WTC11 (cell line): ENCODE measurements around the gene HSPG2. TPM values are rescaled to one million over a fixed set of nuclear protein-coding genes. Genes with fewer than 3 reads are reported as not detected.

Source experiments
- ATAC-seq: fragments of 200-7000 bp; cut with Tn5 transposase; 2 replicates; pipeline ENCODE4 v1.10.0; 2021; ENCODE audit warnings: mild to moderate bottlenecking, moderate library complexity
- CTCF ChIA-PET: fragments of 300-600 bp; sonication (Branson Sonifier 250); formaldehyde crosslinking; loops from one replicate; lab custom pipeline; 2021; ENCODE audit warnings: antibody characterized with exemption; lab: Charles Lee
- POLR2A ChIA-PET: fragments of 350-600 bp; sonication (Branson Sonifier 250); formaldehyde crosslinking; loops from one replicate; lab custom pipeline; 2021; ENCODE audit warnings: antibody characterized with exemption; lab: Charles Lee
- DNase-seq: peaks from one replicate; pipeline ENCODE4 v3.0.0; 2021; ENCODE audit warnings: low spot score
- H3K27ac Mint-ChIP-seq: 2 replicates; pipeline ENCODE4 v1.8.0; 2021; ENCODE audit warnings: mixed read lengths
- H3K27me3 Mint-ChIP-seq: 2 replicates; pipeline ENCODE4 v1.8.0; 2021; ENCODE audit warnings: low read depth, mild to moderate bottlenecking, moderate library complexity, mixed read lengths
- H3K36me3 Mint-ChIP-seq: 2 replicates; pipeline ENCODE4 v1.8.0; 2021; ENCODE audit warnings: mixed read lengths
- H3K4me1 Mint-ChIP-seq: 2 replicates; pipeline ENCODE4 v1.8.0; 2022; ENCODE audit warnings: mixed read lengths
- H3K4me3 Mint-ChIP-seq: 2 replicates; pipeline ENCODE4 v1.8.0; 2021; ENCODE audit warnings: mild to moderate bottlenecking, moderate library complexity, mixed read lengths
- H3K9me3 Mint-ChIP-seq: 2 replicates; pipeline ENCODE4 v1.8.0; 2021; ENCODE audit warnings: mixed read lengths
- ELF4 ChIP-seq: sonication (generic); formaldehyde crosslinking; IDR thresholded peaks from 2 replicates; pipeline ENCODE4 v1.8.1; 2022; ENCODE audit warnings: low read depth, mild to moderate bottlenecking, moderate library complexity, missing genetic modification reagents
- ETV6 ChIP-seq: sonication (generic); formaldehyde crosslinking; IDR thresholded peaks from 2 replicates; pipeline ENCODE4 v1.8.1; 2022; ENCODE audit warnings: mild to moderate bottlenecking, missing genetic modification reagents
- FOXJ3 ChIP-seq: sonication (generic); formaldehyde crosslinking; IDR thresholded peaks from 2 replicates; pipeline ENCODE4 v1.9.0; 2021; ENCODE audit warnings: missing genetic modification reagents, mild to moderate bottlenecking, borderline replicate concordance
- GTF2I ChIP-seq: fragments of 250-450 bp; sonication (Bioruptor Pico); conservative IDR thresholded peaks from 2 replicates; pipeline ENCODE4 v1.4.0; 2021; ENCODE audit warnings: mild to moderate bottlenecking
- MXD4 ChIP-seq: fragments of 250-450 bp; sonication (Bioruptor Pico); IDR thresholded peaks from 2 replicates; pipeline ENCODE4 v1.8.0; 2021; ENCODE audit warnings: mild to moderate bottlenecking, moderate library complexity, borderline replicate concordance
- NFE2L1 ChIP-seq: sonication (generic); formaldehyde crosslinking; IDR thresholded peaks from 2 replicates; pipeline ENCODE4 v1.8.1; 2023; ENCODE audit warnings: missing genetic modification reagents
- PRRX2 ChIP-seq: fragments of 250-450 bp; sonication (Bioruptor Pico); IDR thresholded peaks from 2 replicates; pipeline ENCODE4 v1.8.0; 2021; ENCODE audit warnings: mild to moderate bottlenecking
- RORB ChIP-seq: fragments of 250-450 bp; sonication (Bioruptor Pico); IDR thresholded peaks from 2 replicates; pipeline ENCODE4 v1.9.0; 2021; ENCODE audit warnings: mild to moderate bottlenecking
- SOX15 ChIP-seq: fragments of 250-450 bp; sonication (Bioruptor Pico); IDR thresholded peaks from 2 replicates; pipeline ENCODE4 v1.9.0; 2021; ENCODE audit warnings: mild to moderate bottlenecking
- ZNF232 ChIP-seq: sonication (generic); formaldehyde crosslinking; IDR thresholded peaks from 2 replicates; pipeline ENCODE4 v1.8.0; 2022; ENCODE audit warnings: mild to moderate bottlenecking, missing genetic modification reagents
- ZNF396 ChIP-seq: fragments of 250-450 bp; sonication (Bioruptor Pico); IDR thresholded peaks from 2 replicates; pipeline ENCODE4 v1.8.0; 2021; ENCODE audit warnings: mild to moderate bottlenecking, moderate library complexity, borderline replicate concordance
- total RNA-seq: library from RNA; stranded (reverse); gene quantifications from 3 replicates; pipeline ENCODE4 v1.2.3, GENCODE V29; 2021
- TF ChIP-seq, protein P1 (sequence below): sonication (generic); formaldehyde crosslinking; IDR thresholded peaks from 2 replicates; pipeline ENCODE4 v1.8.1; 2023; ENCODE audit warnings: mild to moderate bottlenecking, moderate library complexity, missing genetic modification reagents
- TF ChIP-seq, protein P2 (sequence below): fragments of 250-450 bp; sonication (Bioruptor Pico); IDR thresholded peaks from 2 replicates; pipeline ENCODE4 v2.1.2; 2022; ENCODE audit warnings: mild to moderate bottlenecking, moderate library complexity
- TF ChIP-seq, protein P3 (sequence below): sonication (generic); formaldehyde crosslinking; IDR thresholded peaks from 2 replicates; pipeline ENCODE4 v1.8.0; 2022; ENCODE audit warnings: mild to moderate bottlenecking, missing genetic modification reagents
- TF ChIP-seq, protein P4 (sequence below): sonication (generic); formaldehyde crosslinking; IDR thresholded peaks from 2 replicates; pipeline ENCODE4 v1.8.0; 2023; ENCODE audit warnings: missing genetic modification reagents, mild to moderate bottlenecking, borderline replicate concordance
- TF ChIP-seq, protein P5 (sequence below): fragments of 250-450 bp; sonication (Bioruptor Pico); IDR thresholded peaks from 2 replicates; pipeline ENCODE4 v1.9.0; 2021; ENCODE audit warnings: mild to moderate bottlenecking
- TF ChIP-seq, protein P6 (sequence below): sonication (generic); formaldehyde crosslinking; IDR thresholded peaks from 2 replicates; pipeline ENCODE4 v1.8.1; 2023; ENCODE audit warnings: mild to moderate bottlenecking, missing genetic modification reagents, moderate library complexity
- TF ChIP-seq, protein P7 (sequence below): fragments of 250-450 bp; sonication (Bioruptor Pico); IDR thresholded peaks from 2 replicates; pipeline ENCODE4 v1.9.0; 2021; ENCODE audit warnings: mild to moderate bottlenecking
- TF ChIP-seq, protein P8 (sequence below): sonication (generic); formaldehyde crosslinking; IDR thresholded peaks from 2 replicates; pipeline ENCODE4 v1.8.0; 2023; ENCODE audit warnings: missing genetic modification reagents
- TF ChIP-seq, protein P9 (sequence below): sonication (generic); formaldehyde crosslinking; IDR thresholded peaks from 2 replicates; pipeline ENCODE4 v1.8.0; 2022; ENCODE audit warnings: mild to moderate bottlenecking, missing genetic modification reagents

Gene HSPG2
- total RNA-seq, 1 experiment from 2014 or later, result 120 TPM

DNA sequence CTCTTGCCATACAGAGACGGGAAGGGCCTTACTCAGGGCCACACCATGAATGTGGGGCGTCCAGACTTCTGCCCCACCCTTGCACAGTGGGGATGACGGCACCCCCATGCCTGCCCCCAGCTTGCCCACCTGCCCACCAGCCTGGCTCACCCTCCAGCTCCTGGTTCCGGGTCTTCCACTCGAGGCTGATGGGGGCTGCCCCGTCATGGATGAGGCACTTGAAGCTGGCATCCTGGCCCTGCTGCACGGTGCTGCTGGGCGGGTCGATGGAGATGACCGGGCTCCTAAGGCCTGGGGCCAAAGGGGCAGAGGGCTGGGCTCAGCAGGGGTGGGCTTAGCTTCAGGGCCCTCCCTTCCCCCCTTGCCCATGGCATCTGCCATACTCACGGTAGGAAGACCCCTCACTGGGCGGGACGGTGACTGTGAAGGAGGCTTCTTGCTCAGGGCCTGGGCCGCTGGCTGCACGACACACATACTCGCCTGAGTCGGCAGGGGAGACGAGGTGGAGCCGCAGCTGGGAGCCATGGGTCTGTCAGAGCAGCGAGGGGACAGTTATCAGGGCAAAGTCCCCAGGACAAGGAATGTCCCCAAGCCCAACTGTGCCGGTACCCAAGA is 95.2 kb downstream of the HSPG2 start:
- no peaks in the 10 kb centered on the region for H3K4me1 Mint-ChIP-seq
- ATAC-seq (no peak), DNase-seq (no peak)
- H3K27me3 Mint-ChIP-seq, result no peaks in the 10 kb centered on the region
- H3K27ac Mint-ChIP-seq, result no peak overlapping the region
- TF ChIP-seq, protein P1, sequence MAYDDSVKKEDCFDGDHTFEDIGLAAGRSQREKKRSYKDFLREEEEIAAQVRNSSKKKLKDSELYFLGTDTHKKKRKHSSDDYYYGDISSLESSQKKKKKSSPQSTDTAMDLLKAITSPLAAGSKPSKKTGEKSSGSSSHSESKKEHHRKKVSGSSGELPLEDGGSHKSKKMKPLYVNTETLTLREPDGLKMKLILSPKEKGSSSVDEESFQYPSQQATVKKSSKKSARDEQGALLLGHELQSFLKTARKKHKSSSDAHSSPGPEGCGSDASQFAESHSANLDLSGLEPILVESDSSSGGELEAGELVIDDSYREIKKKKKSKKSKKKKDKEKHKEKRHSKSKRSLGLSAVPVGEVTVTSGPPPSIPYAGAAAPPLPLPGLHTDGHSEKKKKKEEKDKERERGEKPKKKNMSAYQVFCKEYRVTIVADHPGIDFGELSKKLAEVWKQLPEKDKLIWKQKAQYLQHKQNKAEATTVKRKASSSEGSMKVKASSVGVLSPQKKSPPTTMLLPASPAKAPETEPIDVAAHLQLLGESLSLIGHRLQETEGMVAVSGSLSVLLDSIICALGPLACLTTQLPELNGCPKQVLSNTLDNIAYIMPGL (CRISPR knock-in tag), result no peak
- TF ChIP-seq SOX15 (CRISPR knock-in tag) (no peak), ZNF232 (CRISPR knock-in tag) (no peak), PRRX2 (CRISPR knock-in tag) (no peak), ETV6 (no peak), NFE2L1 (CRISPR knock-in tag) (no peak), ELF4 (CRISPR knock-in tag) (no peak), MXD4 (no peak), ZNF396 (CRISPR knock-in tag) (no peak), FOXJ3 (CRISPR knock-in tag) (no peak), RORB (CRISPR knock-in tag) (no peak), GTF2I (CRISPR knock-in tag) (no peak)
- TF ChIP-seq, protein P2, sequence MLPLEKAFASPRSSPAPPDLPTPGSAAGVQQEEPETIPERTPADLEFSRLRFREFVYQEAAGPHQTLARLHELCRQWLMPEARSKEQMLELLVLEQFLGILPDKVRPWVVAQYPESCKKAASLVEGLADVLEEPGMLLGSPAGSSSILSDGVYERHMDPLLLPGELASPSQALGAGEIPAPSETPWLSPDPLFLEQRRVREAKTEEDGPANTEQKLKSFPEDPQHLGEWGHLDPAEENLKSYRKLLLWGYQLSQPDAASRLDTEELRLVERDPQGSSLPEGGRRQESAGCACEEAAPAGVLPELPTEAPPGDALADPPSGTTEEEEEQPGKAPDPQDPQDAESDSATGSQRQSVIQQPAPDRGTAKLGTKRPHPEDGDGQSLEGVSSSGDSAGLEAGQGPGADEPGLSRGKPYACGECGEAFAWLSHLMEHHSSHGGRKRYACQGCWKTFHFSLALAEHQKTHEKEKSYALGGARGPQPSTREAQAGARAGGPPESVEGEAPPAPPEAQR (CRISPR knock-in tag), result no peak
- TF ChIP-seq, protein P3, sequence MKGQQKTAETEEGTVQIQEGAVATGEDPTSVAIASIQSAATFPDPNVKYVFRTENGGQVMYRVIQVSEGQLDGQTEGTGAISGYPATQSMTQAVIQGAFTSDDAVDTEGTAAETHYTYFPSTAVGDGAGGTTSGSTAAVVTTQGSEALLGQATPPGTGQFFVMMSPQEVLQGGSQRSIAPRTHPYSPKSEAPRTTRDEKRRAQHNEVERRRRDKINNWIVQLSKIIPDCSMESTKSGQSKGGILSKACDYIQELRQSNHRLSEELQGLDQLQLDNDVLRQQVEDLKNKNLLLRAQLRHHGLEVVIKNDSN (CRISPR knock-in tag), result no peak
- TF ChIP-seq, protein P4, sequence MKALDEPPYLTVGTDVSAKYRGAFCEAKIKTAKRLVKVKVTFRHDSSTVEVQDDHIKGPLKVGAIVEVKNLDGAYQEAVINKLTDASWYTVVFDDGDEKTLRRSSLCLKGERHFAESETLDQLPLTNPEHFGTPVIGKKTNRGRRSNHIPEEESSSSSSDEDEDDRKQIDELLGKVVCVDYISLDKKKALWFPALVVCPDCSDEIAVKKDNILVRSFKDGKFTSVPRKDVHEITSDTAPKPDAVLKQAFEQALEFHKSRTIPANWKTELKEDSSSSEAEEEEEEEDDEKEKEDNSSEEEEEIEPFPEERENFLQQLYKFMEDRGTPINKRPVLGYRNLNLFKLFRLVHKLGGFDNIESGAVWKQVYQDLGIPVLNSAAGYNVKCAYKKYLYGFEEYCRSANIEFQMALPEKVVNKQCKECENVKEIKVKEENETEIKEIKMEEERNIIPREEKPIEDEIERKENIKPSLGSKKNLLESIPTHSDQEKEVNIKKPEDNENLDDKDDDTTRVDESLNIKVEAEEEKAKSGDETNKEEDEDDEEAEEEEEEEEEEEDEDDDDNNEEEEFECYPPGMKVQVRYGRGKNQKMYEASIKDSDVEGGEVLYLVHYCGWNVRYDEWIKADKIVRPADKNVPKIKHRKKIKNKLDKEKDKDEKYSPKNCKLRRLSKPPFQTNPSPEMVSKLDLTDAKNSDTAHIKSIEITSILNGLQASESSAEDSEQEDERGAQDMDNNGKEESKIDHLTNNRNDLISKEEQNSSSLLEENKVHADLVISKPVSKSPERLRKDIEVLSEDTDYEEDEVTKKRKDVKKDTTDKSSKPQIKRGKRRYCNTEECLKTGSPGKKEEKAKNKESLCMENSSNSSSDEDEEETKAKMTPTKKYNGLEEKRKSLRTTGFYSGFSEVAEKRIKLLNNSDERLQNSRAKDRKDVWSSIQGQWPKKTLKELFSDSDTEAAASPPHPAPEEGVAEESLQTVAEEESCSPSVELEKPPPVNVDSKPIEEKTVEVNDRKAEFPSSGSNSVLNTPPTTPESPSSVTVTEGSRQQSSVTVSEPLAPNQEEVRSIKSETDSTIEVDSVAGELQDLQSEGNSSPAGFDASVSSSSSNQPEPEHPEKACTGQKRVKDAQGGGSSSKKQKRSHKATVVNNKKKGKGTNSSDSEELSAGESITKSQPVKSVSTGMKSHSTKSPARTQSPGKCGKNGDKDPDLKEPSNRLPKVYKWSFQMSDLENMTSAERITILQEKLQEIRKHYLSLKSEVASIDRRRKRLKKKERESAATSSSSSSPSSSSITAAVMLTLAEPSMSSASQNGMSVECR (CRISPR knock-in tag), result no peak
- TF ChIP-seq, protein P5, sequence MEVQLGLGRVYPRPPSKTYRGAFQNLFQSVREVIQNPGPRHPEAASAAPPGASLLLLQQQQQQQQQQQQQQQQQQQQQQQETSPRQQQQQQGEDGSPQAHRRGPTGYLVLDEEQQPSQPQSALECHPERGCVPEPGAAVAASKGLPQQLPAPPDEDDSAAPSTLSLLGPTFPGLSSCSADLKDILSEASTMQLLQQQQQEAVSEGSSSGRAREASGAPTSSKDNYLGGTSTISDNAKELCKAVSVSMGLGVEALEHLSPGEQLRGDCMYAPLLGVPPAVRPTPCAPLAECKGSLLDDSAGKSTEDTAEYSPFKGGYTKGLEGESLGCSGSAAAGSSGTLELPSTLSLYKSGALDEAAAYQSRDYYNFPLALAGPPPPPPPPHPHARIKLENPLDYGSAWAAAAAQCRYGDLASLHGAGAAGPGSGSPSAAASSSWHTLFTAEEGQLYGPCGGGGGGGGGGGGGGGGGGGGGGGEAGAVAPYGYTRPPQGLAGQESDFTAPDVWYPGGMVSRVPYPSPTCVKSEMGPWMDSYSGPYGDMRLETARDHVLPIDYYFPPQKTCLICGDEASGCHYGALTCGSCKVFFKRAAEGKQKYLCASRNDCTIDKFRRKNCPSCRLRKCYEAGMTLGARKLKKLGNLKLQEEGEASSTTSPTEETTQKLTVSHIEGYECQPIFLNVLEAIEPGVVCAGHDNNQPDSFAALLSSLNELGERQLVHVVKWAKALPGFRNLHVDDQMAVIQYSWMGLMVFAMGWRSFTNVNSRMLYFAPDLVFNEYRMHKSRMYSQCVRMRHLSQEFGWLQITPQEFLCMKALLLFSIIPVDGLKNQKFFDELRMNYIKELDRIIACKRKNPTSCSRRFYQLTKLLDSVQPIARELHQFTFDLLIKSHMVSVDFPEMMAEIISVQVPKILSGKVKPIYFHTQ (CRISPR knock-in tag), result no peak
- TF ChIP-seq, protein P6, sequence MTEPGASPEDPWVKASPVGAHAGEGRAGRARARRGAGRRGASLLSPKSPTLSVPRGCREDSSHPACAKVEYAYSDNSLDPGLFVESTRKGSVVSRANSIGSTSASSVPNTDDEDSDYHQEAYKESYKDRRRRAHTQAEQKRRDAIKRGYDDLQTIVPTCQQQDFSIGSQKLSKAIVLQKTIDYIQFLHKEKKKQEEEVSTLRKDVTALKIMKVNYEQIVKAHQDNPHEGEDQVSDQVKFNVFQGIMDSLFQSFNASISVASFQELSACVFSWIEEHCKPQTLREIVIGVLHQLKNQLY (CRISPR knock-in tag), result no peak
- TF ChIP-seq, protein P7, sequence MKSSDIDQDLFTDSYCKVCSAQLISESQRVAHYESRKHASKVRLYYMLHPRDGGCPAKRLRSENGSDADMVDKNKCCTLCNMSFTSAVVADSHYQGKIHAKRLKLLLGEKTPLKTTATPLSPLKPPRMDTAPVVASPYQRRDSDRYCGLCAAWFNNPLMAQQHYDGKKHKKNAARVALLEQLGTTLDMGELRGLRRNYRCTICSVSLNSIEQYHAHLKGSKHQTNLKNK (CRISPR knock-in tag), result no peak
- TF ChIP-seq, protein P8, sequence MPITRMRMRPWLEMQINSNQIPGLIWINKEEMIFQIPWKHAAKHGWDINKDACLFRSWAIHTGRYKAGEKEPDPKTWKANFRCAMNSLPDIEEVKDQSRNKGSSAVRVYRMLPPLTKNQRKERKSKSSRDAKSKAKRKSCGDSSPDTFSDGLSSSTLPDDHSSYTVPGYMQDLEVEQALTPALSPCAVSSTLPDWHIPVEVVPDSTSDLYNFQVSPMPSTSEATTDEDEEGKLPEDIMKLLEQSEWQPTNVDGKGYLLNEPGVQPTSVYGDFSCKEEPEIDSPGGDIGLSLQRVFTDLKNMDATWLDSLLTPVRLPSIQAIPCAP (CRISPR knock-in tag), result no peak
- TF ChIP-seq, protein P9, sequence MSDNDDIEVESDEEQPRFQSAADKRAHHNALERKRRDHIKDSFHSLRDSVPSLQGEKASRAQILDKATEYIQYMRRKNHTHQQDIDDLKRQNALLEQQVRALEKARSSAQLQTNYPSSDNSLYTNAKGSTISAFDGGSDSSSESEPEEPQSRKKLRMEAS (CRISPR knock-in tag), result no peak
- H3K4me3 Mint-ChIP-seq, result no peak overlapping the region
- H3K36me3 Mint-ChIP-seq, result peaks cover 33% of the 10 kb centered on the region
- POLR2A ChIA-PET, result no interaction called here
- no peaks in the 10 kb centered on the region for H3K9me3 Mint-ChIP-seq
- CTCF ChIA-PET, result no interaction called here
